DND-41 (cell line): ENCODE measurements around the gene STAU1.

Source experiments
- ATAC-seq: fragments of 200-7000 bp; cut with Tn5 transposase; 3 replicates; pipeline ENCODE4 v1.9.1; 2021; ENCODE audit warnings: low read depth; ENCODE audit not compliant: insufficient read depth
- DNase-seq: peaks from one replicate; pipeline ENCODE4 v3.0.0-alpha.2; 2020
- H2AFZ ChIP-seq: 2 replicates; pipeline ENCODE4 v1.6.0; 2012; ENCODE audit warnings: low read depth, low read length
- H3K27ac ChIP-seq: 2 replicates; pipeline ENCODE4 v1.5.1; 2012; ENCODE audit warnings: low read length, inconsistent platforms
- H3K27me3 ChIP-seq: fragments of 200-600 bp; sonication (generic); 2 replicates; pipeline ENCODE4 v1.6.0; 2012; ENCODE audit warnings: low read length, mild to moderate bottlenecking, inconsistent platforms; ENCODE audit not compliant: insufficient read depth, poor library complexity
- H3K36me3 ChIP-seq: 2 replicates; pipeline ENCODE4 v1.5.1; 2012; ENCODE audit warnings: low read length, inconsistent platforms; ENCODE audit not compliant: insufficient read depth
- H3K4me1 ChIP-seq: 2 replicates; pipeline ENCODE4 v1.5.1; 2012; ENCODE audit warnings: mild to moderate bottlenecking, low read length; ENCODE audit not compliant: insufficient read depth
- H3K4me2 ChIP-seq: 2 replicates; pipeline ENCODE4 v1.6.0; 2012; ENCODE audit warnings: mild to moderate bottlenecking, moderate library complexity, low read length, inconsistent platforms; ENCODE audit not compliant: insufficient read depth
- H3K4me3 ChIP-seq, 2 experiments: fragments of 200-600 bp in 1 of 2; shearing (Covaris generic) in 1 of 2; 2 replicates each; pipeline ENCODE4 v1.5.1; 2012 to 2016; ENCODE audit warnings: inconsistent platforms in 2 of 2, low read length in 2 of 2, mild to moderate bottlenecking in 2 of 2, low read depth in 1 of 2, moderate library complexity in 1 of 2
- H3K79me2 ChIP-seq: 2 replicates; pipeline ENCODE4 v1.6.0; 2012; ENCODE audit warnings: low read length, inconsistent platforms; ENCODE audit not compliant: insufficient read depth
- H3K9ac ChIP-seq: 2 replicates; pipeline ENCODE4 v1.6.0; 2012; ENCODE audit warnings: low read depth, mild to moderate bottlenecking, inconsistent platforms, low read length, moderate library complexity
- H3K9me3 ChIP-seq: 2 replicates; pipeline ENCODE4 v1.5.1; 2012; ENCODE audit warnings: low read length, moderate library complexity, mild to moderate bottlenecking, inconsistent platforms; ENCODE audit not compliant: insufficient read depth, severe bottlenecking
- H4K20me1 ChIP-seq: 2 replicates; pipeline ENCODE4 v1.6.0; 2012; ENCODE audit warnings: low read length; ENCODE audit not compliant: insufficient read depth
- EZH2 ChIP-seq: IDR thresholded peaks from 3 replicates; pipeline ENCODE4 v1.6.1; 2012; ENCODE audit warnings: borderline replicate concordance, low read depth, mild to moderate bottlenecking, moderate library complexity, low read length, inconsistent platforms; ENCODE audit not compliant: severe bottlenecking
- TF ChIP-seq, protein P1 (sequence below): IDR thresholded peaks from 2 replicates; pipeline ENCODE4 v1.5.1; 2012; ENCODE audit warnings: borderline replicate concordance, low read length, moderate library complexity, mild to moderate bottlenecking; ENCODE audit not compliant: poor library complexity, severe bottlenecking; ENCODE audit errors: extremely low read depth

STAU1 gene, protein sequence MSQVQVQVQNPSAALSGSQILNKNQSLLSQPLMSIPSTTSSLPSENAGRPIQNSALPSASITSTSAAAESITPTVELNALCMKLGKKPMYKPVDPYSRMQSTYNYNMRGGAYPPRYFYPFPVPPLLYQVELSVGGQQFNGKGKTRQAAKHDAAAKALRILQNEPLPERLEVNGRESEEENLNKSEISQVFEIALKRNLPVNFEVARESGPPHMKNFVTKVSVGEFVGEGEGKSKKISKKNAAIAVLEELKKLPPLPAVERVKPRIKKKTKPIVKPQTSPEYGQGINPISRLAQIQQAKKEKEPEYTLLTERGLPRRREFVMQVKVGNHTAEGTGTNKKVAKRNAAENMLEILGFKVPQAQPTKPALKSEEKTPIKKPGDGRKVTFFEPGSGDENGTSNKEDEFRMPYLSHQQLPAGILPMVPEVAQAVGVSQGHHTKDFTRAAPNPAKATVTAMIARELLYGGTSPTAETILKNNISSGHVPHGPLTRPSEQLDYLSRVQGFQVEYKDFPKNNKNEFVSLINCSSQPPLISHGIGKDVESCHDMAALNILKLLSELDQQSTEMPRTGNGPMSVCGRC

DNA sequence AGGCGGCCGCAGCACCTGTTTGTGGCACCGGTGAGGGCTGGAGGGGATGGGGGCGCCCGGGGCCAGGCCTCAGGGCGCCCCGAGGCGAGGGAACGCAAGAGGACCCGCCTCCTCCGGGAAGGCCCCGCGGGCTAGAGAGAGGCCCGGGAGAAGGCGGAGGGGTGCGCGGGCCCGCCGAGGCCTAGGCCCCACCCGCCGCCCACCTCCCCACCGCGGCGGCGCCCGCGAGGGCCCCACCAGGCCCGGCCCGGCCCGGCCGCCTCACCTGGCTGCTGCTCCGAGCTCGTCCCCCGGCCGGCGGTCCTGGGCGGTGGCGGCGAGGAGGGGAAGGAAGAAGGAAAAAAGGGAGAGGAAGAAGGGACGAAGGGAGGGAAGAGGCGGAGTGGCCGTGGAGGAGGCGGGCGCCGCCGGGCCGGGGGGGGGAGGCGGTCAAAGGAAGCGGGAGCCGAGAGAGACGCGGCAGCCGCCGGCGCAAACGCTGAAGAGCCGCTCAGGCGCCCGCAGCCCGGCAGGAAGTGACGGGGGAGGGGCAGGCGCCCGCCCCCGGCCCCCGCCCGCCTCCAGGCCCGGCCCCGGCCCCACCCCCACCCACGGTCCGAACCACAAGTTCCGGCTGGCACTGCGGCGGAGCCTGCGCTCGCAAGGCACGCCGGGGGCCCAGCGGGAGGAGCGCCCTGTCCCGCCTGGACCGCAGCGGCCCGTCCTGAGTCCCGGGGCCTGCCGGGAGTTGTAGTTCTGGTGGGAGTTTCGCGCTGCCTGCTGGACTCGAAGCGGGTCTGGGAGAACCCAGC, at the start of gene STAU1:
Gene STAU1 (minus strand): TSS at position 484 of the 791 bp plus-strand sequence. CDS start 22,133 bp downstream, outside the sequence.
- Histone ChIP-seq H3K27me3 (no peaks in the 10 kb centered on the region), H3K36me3 (peaks cover 10% of the 10 kb centered on the region), H3K4me3 (peak within 1 kb of the TSS; percentile 44 to 82), H3K4me1 (peaks cover 42% of the 10 kb centered on the region), H3K27ac (peak within 1 kb of the TSS; percentile 82), H4K20me1 (peaks cover 43% of the 10 kb centered on the region), H3K79me2 (peaks cover 51% of the 10 kb centered on the region), H3K9ac (peak within 1 kb of the TSS; percentile 88), H3K9me3 (no peaks in the 10 kb centered on the region), H2AFZ (peak within 1 kb of the TSS; percentile 95), H3K4me2 (peak within 1 kb of the TSS; percentile 95)
- peak; percentile 97 for DNase-seq
- TF ChIP-seq EZH2 = no peak
- TF ChIP-seq, protein P1, sequence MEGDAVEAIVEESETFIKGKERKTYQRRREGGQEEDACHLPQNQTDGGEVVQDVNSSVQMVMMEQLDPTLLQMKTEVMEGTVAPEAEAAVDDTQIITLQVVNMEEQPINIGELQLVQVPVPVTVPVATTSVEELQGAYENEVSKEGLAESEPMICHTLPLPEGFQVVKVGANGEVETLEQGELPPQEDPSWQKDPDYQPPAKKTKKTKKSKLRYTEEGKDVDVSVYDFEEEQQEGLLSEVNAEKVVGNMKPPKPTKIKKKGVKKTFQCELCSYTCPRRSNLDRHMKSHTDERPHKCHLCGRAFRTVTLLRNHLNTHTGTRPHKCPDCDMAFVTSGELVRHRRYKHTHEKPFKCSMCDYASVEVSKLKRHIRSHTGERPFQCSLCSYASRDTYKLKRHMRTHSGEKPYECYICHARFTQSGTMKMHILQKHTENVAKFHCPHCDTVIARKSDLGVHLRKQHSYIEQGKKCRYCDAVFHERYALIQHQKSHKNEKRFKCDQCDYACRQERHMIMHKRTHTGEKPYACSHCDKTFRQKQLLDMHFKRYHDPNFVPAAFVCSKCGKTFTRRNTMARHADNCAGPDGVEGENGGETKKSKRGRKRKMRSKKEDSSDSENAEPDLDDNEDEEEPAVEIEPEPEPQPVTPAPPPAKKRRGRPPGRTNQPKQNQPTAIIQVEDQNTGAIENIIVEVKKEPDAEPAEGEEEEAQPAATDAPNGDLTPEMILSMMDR = no peak
- peak; percentile 96 for ATAC-seq

DNA sequence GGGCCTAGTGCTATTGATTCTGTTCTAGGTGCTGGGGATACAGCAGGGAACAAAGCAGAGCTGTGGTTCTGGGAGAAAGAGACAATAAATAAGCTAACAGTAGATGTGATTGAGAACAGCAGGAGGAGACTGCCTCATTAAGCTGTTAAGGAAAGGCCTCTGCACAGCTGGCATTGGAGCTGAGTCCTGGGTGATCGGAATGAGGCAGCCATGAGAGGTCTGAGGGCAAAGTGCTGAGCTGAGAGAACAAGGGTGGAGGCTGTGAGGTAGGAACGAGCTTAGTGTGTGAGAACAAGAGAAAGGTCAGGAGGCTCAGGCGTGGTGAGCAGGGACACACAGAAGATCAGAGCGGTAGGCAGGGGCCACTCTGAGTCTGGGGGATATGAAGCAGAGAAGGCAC, 49.4 kb upstream of the STAU1 start:
- H2AFZ ChIP-seq = no peak overlapping the region
- H3K9ac ChIP-seq = no peak overlapping the region

DNA sequence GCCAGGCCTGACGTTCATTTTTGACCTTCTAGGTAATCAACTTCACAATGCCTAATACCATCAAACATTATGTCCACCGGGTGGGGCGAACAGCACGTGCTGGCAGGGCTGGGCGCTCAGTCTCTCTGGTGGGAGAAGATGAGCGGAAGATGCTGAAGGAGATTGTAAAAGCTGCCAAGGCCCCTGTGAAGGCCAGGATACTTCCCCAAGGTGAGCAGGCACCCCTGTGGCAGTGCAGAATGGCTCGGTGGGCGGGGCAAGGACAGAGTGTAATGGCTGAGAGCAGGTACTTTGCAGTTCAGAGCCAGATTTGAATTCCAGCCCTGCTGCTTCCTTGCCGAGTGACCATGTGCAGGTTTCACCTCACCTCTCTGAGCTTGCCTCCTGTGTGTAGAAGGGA, 48.2 kb upstream of the STAU1 start:
- no peak for DNase-seq
- Histone ChIP-seq H2AFZ (no peak overlapping the region), H3K9me3 (no peaks in the 10 kb centered on the region), H3K27me3 (no peaks in the 10 kb centered on the region), H3K27ac (no peak overlapping the region), H3K79me2 (no peaks in the 10 kb centered on the region), H3K4me3 (no peak overlapping the region), H3K36me3 (peaks cover 87% of the 10 kb centered on the region), H3K4me2 (no peak overlapping the region), H3K4me1 (no peaks in the 10 kb centered on the region), H3K9ac (no peak overlapping the region), H4K20me1 (no peaks in the 10 kb centered on the region)
- ATAC-seq = no peak
- TF ChIP-seq, protein P1 = no peak

More for the DNA sequence above, 49.4 kb upstream of the STAU1 start:
- ATAC-seq (no peak), DNase-seq (no peak)
- Histone ChIP-seq H3K4me1 (no peaks in the 10 kb centered on the region), H3K4me3 (no peak overlapping the region), H3K36me3 (peaks cover 91% of the 10 kb centered on the region), H4K20me1 (no peaks in the 10 kb centered on the region), H3K79me2 (no peaks in the 10 kb centered on the region), H3K9me3 (no peaks in the 10 kb centered on the region), H3K27ac (no peak overlapping the region), H3K4me2 (no peak overlapping the region), H3K27me3 (no peaks in the 10 kb centered on the region)
- TF ChIP-seq EZH2 = no peak
- TF ChIP-seq, protein P1 = no peak
